ENCODE measurements around the gene CAMKK2.
"Not testable (repeated sequence)": the region's sequence is repeated elsewhere in the genome, so short reads cannot be mapped to it uniquely, and the experiment has no call there.

Gene CAMKK2

DNA sequence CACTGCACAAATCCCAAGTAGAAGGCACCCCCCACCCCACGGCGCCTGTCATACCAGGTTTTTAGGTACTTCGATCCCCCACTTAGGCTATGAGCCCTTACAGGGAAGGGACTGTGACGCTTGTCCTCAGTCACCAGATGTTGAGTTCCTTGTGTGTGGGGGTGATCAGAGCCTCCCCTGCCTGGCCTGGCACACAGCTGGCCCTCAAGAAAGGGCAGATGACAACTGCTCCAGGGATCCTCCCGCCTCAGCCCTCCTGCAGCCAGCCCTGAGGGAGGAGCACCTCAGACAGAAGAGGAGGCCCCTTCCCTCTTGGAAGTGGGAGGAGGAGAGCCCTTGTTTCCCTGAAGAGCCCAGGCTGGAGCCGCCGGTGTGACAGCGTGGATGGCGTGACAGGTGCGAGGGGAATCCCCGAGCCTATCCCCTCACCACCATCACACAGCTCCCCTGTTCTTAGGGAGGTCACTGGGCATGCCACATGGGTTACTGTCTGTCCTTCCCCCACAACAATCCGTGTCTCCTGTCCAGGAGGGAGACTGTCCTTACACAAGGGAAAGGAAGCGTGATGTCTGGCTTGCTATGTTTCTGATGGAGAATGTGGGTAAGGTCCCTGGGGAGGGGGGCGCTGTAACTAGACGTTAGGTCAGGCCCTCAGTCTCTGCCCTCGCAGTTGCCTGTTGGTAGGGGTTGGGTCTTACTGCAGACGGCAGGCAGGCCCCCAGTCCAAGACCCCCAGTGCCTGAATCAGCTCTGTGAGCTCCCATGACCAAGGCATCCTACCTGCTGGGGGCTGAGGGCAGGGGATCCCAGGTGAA is 55.1 kb downstream of the CAMKK2 start:
- DNase-seq, result no peak

DNA sequence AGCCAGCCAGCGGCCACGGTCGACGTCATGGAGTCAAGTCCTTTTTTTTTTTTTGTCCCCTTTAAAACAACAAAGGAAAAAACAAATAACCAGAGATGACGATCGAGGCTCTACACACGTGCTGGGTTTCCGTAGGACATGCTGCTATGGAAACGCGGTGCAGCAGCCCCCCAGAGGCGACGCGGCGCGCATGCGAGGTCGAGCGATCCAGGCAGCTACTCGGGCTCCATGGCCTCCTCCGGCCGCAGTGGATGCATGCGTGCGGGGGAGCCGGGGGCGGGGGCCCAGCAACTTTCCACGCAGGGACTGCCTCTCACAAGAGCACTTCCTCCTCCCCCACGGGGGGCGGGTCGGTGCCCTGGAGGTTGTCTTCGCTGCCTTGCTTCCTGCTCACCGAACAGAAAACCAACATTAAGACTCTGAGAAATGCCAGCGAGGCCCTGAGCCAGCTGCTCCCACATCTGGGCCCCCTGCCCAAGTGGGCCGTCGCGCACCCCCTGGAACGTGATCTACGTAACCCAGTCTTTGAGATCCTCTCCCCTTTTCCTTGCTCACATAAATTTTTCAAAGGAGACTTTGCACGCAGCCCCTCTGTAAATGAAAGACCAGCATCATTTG is 55.9 kb downstream of the CAMKK2 start:
- peak; percentile 96 for DNase-seq

DNA sequence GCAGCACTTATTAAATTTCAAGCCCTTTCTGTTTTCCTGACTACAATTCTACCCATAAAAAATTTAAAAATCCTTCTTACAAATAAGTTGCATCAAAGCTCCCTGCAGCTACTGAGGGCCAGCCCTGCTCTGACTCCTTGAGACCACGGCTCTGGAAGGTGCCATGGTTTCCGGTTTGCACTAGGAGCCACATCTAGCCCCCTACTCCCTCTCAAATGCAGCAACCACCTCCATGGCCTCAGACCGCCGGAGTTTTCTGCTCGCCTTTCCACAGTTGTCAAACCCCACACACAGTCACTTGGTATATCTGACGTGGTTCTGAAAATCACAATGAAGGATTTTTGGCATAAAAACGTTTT is 56.5 kb downstream of the CAMKK2 start:
- DNase-seq, result no peak

DNA sequence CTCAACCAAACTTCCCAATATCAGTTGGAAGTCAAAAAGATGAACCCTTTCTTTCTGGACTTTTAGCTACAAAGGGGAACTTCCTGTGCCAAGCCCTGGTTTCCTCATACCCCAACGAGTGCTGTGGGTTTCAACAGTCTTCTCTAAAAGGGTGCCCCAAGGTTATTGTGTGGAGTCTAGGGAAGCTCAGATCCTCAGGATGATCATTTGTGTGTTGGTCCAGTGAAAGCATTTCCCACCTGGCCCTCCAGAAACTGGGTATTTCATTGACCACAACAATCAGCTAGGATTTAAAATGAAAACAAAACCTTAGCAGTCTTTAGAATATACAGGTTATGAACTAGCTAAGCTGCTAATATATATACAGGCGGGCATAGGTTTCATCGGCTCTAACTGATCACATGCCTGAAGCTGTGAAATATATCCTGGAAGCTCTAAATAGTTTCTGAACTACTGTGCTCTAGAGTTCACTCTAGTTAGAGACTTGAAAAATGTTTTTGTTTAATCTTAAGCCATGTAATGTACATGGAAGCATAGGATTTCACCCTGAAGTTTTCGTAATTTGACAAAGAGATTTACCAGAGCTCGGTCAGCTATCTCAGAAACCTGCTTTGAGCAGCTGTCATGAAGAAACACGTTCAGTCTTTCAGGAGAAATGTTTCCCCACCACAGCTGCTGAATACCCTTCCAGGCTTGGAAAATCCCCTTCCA is 57.0 kb downstream of the CAMKK2 start:
- no peak for DNase-seq

DNA sequence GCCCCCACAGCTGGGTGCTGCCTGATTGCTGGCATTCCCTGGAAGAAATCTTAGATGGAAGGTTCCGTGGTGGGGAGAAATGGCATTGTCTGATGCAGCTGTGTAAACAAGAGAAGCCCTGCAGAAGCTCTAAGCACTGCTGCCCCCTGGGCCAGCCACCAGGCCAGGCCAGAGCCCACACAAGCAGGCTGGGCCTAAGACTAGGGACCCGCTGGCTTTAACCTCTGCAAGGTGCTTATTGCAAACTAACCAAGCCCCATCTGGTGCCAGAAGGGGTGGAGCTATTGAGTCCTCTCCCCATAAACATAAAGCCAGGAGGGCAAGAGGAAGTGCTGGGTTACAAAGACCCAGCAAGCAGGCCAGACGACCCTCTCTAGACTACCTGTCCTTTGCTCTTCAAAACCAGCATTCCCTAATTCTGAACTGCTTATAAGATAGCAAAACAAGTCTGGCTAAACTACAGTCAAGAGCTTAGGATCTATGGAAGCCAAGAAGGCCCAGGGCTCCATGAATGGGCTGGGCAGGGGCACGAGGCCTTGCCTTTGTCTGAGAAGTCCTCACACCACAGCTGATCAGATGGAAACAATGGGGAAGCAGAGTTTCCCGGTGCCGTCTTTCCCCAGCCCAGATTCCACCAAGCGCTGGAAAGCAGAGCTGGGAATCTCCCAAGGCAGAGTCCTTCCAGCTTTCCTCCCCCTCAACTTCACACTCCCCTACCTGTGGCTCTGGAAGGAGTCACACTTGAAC is 57.7 kb downstream of the CAMKK2 start:
- DNase-seq, result no peak

DNA sequence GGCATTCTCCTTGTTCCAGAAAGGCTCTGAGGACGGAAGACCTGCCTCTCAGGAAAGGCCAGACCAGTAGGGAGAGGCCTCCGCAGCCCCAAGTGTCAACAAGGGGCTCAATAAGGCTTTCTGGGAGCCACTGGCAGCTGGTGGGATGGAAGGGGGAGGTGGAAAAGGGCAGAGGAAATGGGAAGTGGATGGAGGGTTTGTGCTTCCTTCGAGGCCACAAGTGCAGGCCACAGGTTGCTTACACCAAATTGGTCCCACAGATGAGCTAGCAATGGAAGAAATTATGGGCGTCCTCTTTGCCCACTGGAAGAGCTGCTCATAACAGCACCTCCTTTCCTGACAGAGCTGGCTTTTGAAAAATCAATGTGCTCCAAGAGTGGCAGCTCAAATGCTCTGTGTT is 58.4 kb downstream of the CAMKK2 start:
- no peak for DNase-seq

DNA sequence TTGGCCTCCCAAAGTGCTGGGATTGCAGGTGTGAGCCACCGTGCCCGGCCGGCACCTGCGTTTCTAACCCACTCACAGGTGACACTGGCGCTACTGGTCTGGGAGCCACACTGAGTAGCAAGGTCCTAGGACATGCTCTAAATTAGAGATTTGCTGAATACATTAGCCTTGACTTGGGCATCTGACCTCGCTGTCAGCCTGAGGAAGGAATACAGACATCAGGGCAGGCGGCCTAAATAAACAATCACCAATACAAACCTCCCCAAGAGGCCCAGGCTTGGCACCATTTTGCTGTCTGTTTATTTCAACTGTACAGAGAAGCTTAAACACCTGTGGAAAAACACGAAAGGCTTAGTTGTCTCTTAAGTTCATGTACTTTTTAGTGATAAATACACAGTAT is 59.1 kb downstream of the CAMKK2 start:
- no peak for DNase-seq

DNA sequence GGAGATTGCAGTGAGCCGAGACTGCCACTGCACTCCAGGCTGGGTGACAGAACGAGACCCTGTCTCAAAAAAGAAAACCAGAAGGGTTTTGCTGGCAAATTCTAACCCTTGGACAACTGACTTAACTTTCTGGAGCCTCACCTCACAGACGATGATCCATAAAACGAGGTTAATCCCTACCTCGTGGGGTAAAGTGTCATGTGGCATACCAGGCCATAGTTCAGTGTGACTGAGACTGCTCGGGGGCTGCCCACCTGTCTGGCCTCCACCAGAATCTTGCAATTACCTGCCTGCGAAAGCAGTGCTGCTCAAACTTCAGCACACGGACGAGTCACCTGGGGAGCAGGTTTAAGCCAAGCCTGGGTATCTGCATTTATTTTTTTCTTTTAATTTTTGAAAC is 59.7 kb downstream of the CAMKK2 start:
- no peak for DNase-seq

DNA sequence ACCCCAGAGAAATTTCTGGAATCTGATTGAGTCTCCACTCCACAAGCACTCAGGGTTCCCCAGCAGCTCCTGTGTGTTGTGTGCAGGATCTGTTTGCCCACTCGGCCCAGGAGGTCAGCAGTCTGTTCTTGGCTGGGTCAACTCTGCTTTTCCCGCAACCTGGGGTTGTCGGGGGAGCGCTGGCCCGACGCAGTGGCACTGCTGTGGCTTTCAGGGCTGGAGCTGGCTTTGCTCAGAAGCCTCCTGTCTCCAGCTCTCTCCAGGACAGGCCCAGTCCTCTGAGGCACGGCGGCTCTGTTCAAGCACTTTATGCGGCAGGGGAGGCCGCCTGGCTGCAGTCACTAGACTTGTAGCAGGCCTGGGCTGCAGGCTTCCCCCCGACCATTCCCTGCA is 62.9 kb downstream of the CAMKK2 start:
- DNase-seq, result no peak

DNA sequence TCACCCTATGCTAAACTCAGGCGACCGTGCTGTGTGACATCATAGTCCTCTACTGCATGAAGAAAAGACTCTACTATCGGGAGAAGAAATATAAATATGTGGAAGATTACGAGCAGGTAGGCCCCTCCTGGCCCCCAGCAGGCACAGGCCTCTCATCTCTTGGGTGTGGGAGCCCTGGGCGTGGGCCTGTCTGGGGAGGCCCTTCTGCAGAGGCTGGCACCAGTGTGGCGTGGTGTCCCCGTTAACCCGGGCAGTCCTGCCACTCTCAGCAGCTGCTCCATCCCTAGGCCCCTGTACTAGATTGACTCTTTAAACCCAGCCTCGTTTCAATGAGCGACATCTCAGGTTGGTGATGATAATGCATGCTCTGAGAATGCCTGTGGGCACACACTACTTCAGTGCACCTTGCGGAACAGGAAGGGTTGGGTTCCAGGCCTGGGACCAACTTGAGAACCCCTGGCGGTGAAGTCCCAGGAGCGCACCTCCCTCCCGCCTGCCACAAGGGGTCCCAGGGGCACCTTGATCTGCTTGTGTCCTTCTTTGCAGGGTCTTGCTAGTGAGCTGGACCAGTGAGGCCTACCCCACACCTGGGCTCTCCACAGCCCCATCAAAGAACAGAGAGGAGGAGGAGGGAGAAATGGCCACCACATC is 63.4 kb downstream of the CAMKK2 start:
- no peak for DNase-seq

DNA sequence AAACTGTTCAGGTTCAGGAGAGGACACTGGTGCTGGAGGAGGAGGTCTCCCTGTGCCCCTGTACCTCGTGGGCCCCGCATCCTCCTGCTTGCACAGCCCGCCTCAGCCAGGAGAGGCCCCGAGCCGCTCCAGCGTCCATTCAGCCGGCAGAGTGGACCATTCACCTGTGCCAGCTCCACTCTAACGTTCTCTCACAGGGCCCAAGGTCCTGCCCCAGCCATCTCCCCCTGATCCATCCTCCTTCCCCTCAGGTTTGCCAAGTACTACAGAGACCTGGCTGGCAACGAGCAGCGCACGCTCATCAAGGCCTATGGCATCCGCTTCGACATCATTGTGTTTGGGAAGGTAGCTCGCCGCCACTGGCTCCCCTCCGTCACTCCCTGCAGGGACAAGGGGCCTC is 64.3 kb downstream of the CAMKK2 start:
- no peak for DNase-seq

DNA sequence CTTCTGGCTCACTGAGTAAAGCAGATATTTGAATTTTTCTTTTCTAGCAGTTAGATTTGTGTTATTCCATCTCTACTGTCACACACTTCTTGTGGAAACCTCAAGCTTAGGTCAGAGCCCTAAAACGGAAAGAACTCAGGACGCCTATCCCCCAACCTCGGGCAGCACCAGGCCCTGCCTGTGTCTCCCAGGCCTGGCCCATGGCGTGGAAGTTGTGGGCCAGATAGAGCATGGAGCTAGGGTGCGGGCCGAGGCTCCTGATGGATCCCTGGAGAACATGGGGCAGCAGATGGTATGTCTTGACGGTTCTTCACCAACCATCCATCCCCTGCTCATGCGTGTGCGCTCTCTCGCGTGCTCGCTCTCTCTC is 66.0 kb downstream of the CAMKK2 start:
- DNase-seq, result no peak

DNA sequence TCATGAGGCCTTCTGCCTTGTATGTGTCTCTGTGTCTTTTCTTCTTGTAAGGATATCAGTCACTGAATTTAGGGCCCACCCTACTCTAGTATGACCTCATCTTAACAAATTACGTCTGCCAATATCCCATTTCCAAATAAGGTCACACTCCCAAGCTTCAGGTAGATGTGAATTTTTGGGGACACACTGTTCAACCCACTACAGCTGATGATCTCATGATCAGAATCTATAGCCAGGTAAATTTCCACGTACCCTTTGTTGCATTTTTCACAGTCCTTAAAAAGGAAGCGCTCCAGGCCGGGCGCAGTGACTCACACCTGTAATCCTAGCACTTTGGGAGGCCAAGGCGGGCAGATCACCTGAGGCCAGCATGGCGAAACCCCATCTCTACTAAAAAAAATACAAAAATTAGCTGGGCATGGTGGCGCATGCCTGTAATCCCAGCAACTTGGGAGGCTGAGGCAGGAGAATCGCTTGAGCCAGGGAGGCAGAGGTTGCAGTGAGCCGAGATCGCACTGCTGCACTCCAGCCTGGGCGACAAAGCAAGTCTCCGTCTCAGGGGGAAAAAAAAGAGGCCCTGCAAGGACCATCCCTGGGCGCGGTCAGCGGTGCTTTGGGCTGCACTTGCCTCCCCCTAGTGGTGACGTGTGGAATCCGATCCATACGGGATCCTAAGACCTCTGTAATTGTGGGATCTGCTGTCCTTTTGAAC is 66.5 kb downstream of the CAMKK2 start:
- DNase-seq, result peak; percentile 65

DNA sequence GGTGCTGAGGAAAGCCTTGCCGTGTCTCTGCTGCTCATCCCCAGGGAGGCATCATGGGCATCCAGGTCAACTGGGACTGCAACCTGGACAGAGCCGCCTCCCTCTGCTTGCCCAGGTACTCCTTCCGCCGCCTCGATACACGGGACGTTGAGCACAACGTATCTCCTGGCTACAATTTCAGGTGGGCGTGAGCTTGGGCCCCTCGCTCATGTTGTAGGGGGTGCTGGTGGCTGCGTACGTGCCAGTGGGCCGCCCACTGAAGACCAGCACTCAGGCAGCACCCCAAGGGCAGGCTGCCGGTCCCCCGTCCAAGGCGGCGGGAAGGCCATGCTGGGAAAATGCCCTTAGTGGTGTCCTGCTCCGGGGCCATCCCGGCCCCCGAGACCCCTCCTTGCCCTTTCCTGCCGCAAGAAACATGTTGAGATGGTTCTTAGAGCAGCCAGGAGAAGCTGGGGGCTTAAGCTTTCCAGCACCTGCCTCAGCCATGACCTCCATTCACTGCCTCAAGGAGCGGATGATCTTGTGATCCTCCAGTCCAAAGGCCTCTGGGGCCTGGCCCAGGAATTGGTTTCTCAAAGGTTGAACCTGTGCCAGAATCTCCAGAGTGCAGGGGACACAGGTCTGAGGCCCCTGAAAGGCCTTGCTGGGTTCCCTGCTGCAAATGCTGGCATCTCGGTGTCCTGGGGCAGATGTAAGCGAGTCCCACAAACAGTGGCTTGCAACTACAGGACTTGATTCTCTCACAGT is 67.4 kb downstream of the CAMKK2 start:
- no peak for DNase-seq

DNA sequence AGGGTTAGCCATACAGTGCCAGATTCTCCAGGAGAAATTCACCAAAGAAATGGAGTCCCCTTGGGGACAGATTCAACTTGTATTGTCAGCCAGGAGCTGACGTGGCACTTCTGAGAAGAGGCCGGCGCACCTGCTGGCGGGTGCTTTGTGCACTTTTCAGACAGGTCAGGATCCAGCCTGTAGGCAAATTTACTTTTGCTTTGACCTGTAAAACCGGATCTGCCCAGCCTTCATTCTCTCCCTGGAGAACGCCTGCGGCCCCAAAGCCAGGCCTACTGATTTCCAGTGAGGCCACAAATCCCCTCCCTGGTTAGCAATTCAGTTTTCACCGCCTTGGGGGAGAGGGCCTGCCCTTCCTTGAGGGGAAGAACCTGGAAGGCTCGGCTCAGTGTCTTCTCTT is 69.2 kb downstream of the CAMKK2 start:
- no peak for DNase-seq

DNA sequence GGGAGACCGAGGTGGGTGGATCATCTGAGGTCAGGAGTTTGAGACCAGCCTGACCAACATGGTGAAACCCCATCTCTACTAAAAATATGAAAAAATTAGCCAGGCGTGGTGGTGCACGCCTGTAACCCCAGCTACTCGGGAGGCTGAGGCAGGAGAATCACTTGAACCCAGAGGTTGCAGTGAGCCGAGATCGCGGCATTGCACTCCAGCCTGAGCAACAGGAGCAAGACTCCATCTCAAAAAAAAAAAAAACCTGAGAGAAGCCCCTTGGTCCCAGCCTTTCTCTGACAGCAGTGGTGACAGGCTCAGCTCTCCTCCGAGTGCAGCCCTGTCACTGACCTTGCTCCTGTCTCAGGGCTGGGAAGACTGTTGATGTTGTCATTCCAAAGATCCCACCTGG is 69.6 kb downstream of the CAMKK2 start:
- not testable (repeated sequence) for DNase-seq

DNA sequence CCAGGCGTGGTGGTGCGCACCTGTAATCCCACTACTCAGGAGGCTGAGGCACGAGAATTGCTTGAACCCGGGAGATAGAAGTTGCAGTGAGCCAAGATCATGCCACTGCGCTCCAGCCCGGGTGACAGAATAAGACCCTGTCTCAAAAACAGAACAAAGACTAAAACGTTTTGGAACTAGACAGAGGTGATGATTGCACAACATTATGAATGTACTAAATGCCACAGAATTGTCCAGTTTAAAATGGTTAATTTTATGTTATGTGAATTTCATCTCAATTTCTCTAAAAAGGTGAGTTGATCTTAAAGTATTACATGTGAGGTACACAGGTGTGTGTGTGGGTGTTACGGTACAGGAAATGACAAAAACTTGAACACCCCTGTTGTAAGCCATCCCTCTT is 70.1 kb downstream of the CAMKK2 start:
- DNase-seq, result no peak

DNA sequence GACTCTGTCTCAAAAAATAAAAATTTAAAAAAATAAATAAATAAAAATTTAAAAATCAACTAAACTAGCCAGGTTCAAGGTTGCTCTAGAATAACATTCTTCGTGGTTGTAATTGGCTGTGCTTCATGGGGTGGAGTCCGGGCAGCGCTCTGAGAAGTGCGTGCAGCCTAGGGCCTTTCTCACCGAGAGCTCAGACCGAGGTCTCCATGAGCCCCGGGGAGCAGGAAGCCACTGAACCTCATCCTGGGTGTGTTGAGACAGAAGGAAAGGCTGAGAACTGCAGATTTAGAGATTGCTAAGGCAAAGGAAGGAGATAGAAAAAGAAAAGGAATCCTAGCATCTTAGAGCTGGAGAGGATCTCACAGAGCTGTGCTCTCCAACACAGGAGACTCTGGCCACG is 71.9 kb downstream of the CAMKK2 start:
- DNase-seq, result no peak

DNA sequence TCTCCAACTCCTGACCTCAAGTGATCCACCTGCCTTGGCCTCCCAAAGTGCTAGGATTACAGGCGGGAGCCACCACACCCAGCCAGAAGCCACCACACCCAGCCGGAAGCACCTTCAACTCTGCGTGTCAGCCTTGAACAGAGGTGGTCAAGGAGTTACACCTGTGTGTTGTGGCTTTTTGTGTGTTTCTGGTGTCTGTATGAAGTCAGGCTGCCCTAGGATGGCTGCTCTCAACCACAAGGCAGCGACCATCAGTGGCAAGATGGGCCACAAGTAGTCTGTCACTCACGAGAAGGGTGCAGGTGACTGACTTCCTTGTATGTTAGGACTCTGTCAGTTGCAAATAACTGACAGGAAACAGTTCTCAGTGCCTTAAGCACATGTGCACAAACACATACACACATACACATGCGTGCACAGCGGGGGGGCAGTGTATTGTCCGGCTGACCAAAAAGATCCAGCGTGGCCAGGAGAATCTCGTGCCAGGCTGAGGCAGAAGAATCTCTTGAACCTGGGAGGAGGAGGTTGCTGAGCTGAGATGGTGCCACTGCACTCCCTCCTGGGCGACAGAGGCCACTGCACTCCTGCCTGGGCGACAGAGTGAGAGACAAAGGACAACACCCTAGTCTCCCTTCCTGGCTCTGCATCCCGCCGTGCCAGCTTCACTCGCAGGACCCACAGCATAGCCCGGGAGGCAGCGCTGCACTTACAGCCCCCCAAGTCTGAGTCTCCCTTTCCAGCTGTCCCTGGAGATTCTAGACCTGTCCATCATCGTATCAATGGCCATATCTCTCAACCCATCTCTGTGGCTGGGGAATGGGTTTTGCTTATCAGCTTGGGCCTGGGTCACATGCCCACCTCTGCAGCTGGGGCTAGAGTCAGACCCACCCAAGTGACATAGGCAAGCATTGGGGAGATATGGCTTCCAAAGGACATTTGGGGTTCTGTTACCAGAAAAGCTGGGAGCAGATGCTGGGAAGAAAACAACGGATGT is 72.9 kb downstream of the CAMKK2 start:
- DNase-seq, result peak; percentile 55

DNA sequence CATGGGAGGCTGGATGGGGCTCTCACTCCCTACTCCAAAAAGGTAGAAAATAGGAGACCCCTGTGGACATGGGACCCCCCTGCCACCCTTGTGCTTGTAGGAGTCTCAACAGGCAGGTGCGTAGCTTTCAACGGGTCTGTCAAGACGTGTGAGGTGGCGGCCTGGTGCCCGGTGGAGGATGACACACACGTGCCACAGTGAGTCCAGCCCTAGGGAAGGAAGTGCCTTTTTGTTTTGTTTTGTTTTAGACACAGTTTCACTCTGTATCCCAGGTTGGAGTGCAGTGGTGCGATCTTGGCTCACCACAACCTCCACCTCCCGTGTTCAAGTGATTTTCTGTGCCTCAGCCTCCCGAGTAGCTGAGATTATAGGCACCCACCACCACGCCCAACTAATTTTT is 73.7 kb downstream of the CAMKK2 start:
- DNase-seq, result peak; percentile 51

All from CD4-positive, alpha-beta T cell treated with Interleukin-15 for 1 hour (primary cell).